ENCODE data around the gene ZNF668.
A peak's percentile ranks its signal among the peaks of the same experiment; 100 is the strongest.
"Not testable (repeated sequence)": the region's sequence is repeated elsewhere in the genome, so short reads cannot be mapped to it uniquely, and the experiment has no call there.

ZNF668 gene

GRCh38 chr16:31061126-31061812, 12.8 kb downstream of the ZNF668 start:
- no peak for DNase-seq (ENCODE audit: low spot score)

DNA sequence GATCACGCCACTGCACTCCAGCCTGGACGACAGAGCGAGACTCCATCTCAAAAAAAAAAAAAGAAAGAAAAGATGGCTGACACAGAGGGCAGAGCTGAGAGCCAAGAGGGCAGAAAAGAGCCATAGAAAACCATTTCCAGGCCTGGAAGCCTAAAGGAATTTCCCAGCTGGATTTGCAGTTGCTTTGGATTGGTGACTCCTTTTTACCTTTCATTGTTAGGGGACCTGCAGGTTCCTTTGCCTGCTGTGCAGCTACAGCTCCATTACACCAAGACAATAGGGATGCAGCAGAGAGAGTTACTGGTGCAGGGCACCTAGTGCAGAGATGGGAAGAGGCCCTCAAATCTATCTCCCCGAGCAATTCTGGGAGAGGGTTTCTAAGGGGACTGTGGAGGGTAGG, 18.4 kb downstream of the ZNF668 start:
- DNase-seq (ENCODE audit: low spot score): no peak

GRCh38 chr16:31052114-31052513, 21.9 kb downstream of the ZNF668 start:
- peak; percentile 93 for DNase-seq (ENCODE audit: low spot score)

DNA sequence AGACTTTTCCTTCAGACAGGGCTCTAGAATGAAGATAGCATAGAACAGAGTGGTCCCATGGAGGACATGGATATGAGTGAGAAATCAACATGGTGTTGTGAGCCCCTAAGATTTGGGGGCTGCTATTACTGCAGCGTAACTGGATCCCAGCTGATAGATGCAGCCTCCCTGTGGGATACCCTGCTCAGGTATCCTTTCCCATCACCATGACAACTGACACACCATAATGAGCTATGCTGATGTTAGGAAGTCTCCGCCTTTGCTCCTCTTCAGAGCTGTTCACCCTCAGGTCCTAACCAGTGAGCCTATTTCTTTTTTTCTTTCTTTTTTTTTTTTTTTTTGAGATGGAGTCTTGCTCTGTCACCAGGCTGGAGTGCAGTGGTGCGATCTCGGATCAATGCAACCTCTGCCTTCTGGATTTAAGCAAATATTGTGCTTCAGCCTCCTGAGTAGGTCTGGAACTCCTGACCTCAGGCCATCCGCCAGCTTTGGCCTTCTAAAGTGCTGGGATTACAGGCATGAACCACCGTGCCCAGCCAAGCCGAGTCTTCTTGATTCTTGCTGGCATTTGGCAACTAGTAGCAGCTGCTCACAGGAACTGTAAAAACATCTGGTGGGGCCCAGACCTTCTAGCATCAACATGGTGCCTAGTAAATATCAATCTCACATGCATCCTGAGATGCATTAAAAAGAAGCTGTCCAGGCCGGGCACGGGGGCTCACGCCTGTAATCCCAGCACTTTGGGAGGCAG, 23.6 kb downstream of the ZNF668 start:
- DNase-seq (ENCODE audit: low spot score): no peak

GRCh38 chr16:31043898-31044481, 30.1 kb downstream of the ZNF668 start:
- DNase-seq (ENCODE audit: low spot score): no peak

DNA sequence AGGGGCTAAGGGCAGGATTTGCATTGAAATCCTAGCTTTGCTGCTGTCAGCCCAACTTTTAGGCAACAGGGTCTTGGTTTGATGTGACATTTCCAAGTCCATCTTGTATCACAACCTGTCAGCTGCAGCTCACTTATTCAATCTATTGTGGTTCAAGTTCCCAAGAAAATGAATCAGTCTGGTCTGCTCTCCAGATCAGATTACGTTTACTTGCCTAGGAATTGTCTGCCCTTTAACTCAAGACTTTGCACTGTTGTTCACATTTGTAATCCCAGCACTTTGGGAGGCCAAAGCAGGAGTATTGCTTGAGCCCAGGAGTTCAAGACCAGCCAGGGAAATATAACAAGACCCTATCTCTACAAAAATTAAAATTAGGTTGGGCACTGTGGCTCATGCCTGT, 30.7 kb downstream of the ZNF668 start:
- no peak for DNase-seq (ENCODE audit: low spot score)

DNA sequence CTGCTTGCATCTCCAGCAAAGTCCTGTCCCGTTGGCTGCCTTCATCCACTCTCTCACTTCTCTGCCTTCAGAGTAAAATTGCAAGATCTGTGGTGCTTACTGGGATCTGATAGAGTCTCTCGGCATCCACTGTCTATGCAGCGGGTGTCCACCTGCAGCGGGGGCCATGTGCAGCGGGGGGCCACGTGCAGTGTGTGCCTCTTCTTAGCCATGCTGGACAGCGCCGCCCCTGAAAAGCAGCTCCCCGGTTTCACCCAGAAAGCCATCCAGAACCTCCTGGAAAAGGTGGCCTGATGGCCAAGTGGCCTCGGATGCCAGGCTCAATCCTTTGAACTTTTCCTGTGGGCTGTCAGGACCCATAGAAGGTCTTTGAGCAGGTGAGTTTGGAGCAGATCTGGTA, 31.2 kb downstream of the ZNF668 start:
- no peak for DNase-seq (ENCODE audit: low spot score)

- no peak for DNase-seq (ENCODE audit: low spot score)
Observed at GRCh38 chr16:31038993-31039392, 35.0 kb downstream of the ZNF668 start.

DNA sequence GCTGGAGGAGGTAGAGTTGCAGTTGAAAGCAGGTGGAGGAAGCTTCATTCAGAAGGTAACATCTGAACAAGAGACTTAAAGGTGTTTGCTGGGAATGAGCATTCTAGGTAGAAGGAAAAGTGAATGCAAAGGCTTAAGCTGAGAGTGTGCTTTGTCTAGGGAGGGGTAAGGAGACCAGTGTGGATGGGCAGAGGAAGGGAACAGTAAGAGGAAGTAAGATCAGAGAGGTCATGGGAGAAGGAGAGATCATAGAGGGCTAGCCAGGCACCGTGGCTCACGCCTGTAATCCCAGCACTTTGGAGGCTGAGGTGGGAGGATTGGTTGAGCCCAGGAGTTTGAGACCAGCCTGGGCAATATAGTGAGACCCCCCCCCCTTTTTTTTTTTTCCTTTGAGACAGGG, 37.3 kb downstream of the ZNF668 start:
- no peak for DNase-seq (ENCODE audit: low spot score)

- peak; percentile 70 for DNase-seq (ENCODE audit: low spot score)
Observed at GRCh38 chr16:31033709-31034492, 40.1 kb downstream of the ZNF668 start.

- DNase-seq (ENCODE audit: low spot score): peak; percentile 92
Observed at GRCh38 chr16:31032736-31033708, 41.0 kb downstream of the ZNF668 start, which contains the start of gene STX4. Gene STX4, plus strand, starts transcription at chr16:31033558. Its CDS starts 248 bp downstream, at chr16:31033806.

DNA sequence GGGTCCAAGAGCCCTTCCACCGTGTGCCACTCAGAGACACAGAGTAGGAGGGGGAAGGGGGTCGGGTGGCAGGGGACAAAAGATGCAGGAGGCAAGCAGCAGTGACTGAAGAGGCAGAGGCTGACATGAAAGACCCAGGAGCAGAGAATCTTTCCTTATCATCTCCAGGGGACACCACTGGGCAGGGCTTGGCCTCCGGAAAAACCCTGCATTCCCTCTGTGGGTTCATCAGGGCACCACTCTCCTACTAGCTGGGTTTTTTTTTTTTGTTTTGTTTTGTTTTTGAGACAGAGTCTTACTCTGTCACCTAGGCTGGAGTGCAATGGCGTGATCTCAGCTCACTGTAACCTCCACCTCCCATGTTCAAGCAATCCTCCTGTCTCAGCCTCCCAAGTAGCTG, 42.8 kb downstream of the ZNF668 start:
- DNase-seq (ENCODE audit: low spot score): no peak

GRCh38 chr16:31029272-31029671, 44.8 kb downstream of the ZNF668 start:
- DNase-seq (ENCODE audit: low spot score): no peak

DNA sequence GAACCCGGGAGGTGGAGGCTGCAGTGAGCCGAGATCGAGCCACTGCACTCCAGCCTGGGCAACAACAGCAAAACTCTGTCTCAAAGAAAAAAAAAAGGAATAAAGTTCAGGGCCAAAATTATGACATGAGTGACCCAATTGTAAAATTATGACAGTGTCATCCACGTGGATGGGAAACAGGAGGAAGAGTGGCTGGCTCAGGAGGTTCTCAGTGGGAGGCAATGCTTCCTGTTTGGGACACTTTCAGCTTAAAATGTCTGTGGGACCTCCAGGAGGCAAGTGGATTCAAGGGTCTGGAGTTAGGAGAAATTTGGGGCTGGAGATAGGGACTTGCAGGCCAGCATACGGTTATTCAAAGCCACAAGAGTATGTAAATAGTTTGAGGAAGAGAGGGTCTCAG, 48.7 kb downstream of the ZNF668 start:
- DNase-seq (ENCODE audit: low spot score): no peak

GRCh38 chr16:31023627-31024226, 50.3 kb downstream of the ZNF668 start:
- no peak for DNase-seq (ENCODE audit: low spot score)

GRCh38 chr16:31023252-31023602, 50.8 kb downstream of the ZNF668 start:
- no peak for DNase-seq (ENCODE audit: low spot score)

DNA sequence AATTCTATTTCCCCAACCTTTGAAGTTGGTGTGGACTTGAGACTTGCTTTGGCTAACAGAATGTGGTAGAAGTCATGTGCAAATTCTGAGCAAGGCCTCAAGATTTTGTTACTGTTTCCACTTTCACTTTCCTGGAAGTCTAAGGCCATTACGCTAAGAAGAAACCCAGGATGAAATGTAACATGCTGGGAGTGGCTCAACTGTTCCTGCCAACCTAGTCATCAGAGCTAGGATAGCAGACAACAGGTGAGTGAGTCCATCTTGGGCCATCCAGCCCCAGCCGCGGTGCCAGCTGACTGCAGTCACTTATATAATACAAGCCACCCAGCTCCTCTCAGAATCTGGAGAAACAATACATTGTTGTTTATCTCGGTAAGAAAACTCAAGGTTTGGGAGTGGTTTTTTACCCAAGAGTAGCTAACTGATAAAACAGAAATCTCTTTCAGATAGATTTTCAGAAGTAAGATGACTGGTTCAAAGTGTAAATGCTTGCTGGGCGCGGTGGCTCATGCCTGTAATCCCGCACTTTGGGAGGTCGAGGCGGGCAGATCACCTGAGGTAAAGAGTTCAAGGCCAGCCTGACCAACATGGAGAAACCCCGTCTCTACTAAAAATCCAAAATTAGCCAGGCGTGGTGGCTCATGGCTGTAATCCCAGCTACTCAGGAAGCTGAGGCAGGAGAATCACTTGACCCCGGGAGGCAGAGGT, 51.3 kb downstream of the ZNF668 start:
- no peak for DNase-seq (ENCODE audit: low spot score)

GRCh38 chr16:31020536-31020935, 53.5 kb downstream of the ZNF668 start:
- DNase-seq (ENCODE audit: low spot score): no peak

GRCh38 chr16:31017756-31018155, 56.3 kb downstream of the ZNF668 start:
- DNase-seq (ENCODE audit: low spot score): not testable (repeated sequence)

DNA sequence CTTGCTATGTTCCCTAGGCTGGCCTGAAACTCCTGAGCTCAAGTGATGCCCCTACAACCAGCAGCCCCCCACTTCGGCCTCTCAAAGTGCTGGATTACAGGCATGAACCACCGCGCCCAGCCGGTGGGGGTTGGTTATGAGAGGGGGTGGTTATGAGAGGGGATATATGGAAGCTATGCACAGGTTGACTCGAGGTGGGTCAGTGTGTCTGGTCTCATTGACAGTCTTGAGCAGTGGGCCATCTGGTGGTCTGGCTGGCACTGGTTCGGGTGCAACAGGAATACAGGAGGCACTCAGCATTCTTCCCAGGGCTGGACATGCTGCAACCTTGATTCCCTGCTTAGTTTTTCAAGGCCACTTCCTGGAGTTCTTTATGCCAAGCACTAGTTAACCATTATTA, 58.0 kb downstream of the ZNF668 start:
- DNase-seq (ENCODE audit: low spot score): no peak
